ENCODE measurements around the gene SGSH.

SGSH gene

GRCh38 chr17:80173126-80173525, 47.0 kb downstream of the SGSH start:
- Histone ChIP-seq H2AFZ (ENCODE audit: low read length) (no peak overlapping the region), H4K20me1 (ENCODE audit: insufficient read depth, low read length, poor library complexity, severe bottlenecking) (no peaks in the 10 kb centered on the region), H3F3A (ENCODE audit: low read depth) (no peaks in the 10 kb centered on the region), H3K4me3 (ENCODE audit: low read length, poor library complexity, severe bottlenecking) (no peak overlapping the region), H3K9me3 (ENCODE audit: insufficient read depth, low read depth, low read length) (no peaks in the 10 kb centered on the region), H3K4me1 (ENCODE audit: insufficient read depth, low read length, poor library complexity, severe bottlenecking) (no peaks in the 10 kb centered on the region), H3K27me3 (ENCODE audit: insufficient read depth, low read length, poor library complexity, severe bottlenecking) (no peaks in the 10 kb centered on the region), H3K9me2 (replicated peaks; ENCODE audit: low read depth, low read length) (no peaks in the 10 kb centered on the region), H3K4me2 (ENCODE audit: low read depth, low read length, poor library complexity, severe bottlenecking) (no peak overlapping the region), H3K9ac (ENCODE audit: low read depth, low read length, poor library complexity, severe bottlenecking) (no peak overlapping the region), H3K79me2 (ENCODE audit: insufficient read depth, low read length) (no peaks in the 10 kb centered on the region), H3K36me3 (ENCODE audit: insufficient read depth, low read length) (no peaks in the 10 kb centered on the region)
- no peak for TF ChIP-seq EZH2phosphoT487 (IDR thresholded peaks at IDR 0.05; ENCODE audit: borderline replicate concordance)
- TF ChIP-seq CTCF (conservative IDR thresholded peaks at IDR 0.05; ENCODE audit: low read length) = no peak

GRCh38 chr17:80171681-80172080, 48.5 kb downstream of the SGSH start:
- Histone ChIP-seq H3K4me3 (ENCODE audit: low read length, poor library complexity, severe bottlenecking) (no peak overlapping the region), H3K27me3 (ENCODE audit: insufficient read depth, low read length, poor library complexity, severe bottlenecking) (no peaks in the 10 kb centered on the region), H3K9me3 (ENCODE audit: insufficient read depth, low read depth, low read length) (no peaks in the 10 kb centered on the region), H3K9ac (ENCODE audit: low read depth, low read length, poor library complexity, severe bottlenecking) (no peak overlapping the region), H3K4me1 (ENCODE audit: insufficient read depth, low read length, poor library complexity, severe bottlenecking) (no peaks in the 10 kb centered on the region), H2AFZ (ENCODE audit: low read length) (no peak overlapping the region), H3K36me3 (ENCODE audit: insufficient read depth, low read length) (no peaks in the 10 kb centered on the region), H3F3A (ENCODE audit: low read depth) (no peaks in the 10 kb centered on the region), H3K4me2 (ENCODE audit: low read depth, low read length, poor library complexity, severe bottlenecking) (no peak overlapping the region), H4K20me1 (ENCODE audit: insufficient read depth, low read length, poor library complexity, severe bottlenecking) (no peaks in the 10 kb centered on the region), H3K9me2 (replicated peaks; ENCODE audit: low read depth, low read length) (no peaks in the 10 kb centered on the region), H3K79me2 (ENCODE audit: insufficient read depth, low read length) (no peaks in the 10 kb centered on the region)
- TF ChIP-seq CTCF (conservative IDR thresholded peaks at IDR 0.05; ENCODE audit: low read length) = no peak
- TF ChIP-seq EZH2phosphoT487 (IDR thresholded peaks at IDR 0.05; ENCODE audit: borderline replicate concordance) = no peak

GRCh38 chr17:80169784-80170500, 50.2 kb downstream of the SGSH start, which contains the start of gene CARD14:
Gene CARD14, plus strand, starts transcription at chr17:80170030. Its CDS starts 11,409 bp downstream, at chr17:80181439.
- Histone ChIP-seq H3F3A (ENCODE audit: low read depth) (no peaks in the 10 kb centered on the region), H3K9ac (ENCODE audit: low read depth, low read length, poor library complexity, severe bottlenecking) (no peak within 1 kb of the TSS), H3K4me2 (ENCODE audit: low read depth, low read length, poor library complexity, severe bottlenecking) (no peak within 1 kb of the TSS), H2AFZ (ENCODE audit: low read length) (no peak within 1 kb of the TSS), H3K9me3 (ENCODE audit: insufficient read depth, low read depth, low read length) (no peaks in the 10 kb centered on the region), H3K9me2 (replicated peaks; ENCODE audit: low read depth, low read length) (no peaks in the 10 kb centered on the region), H4K20me1 (ENCODE audit: insufficient read depth, low read length, poor library complexity, severe bottlenecking) (no peaks in the 10 kb centered on the region), H3K27me3 (ENCODE audit: insufficient read depth, low read length, poor library complexity, severe bottlenecking) (no peaks in the 10 kb centered on the region), H3K4me3 (ENCODE audit: low read length, poor library complexity, severe bottlenecking) (no peak within 1 kb of the TSS), H3K36me3 (ENCODE audit: insufficient read depth, low read length) (no peaks in the 10 kb centered on the region), H3K79me2 (ENCODE audit: insufficient read depth, low read length) (no peaks in the 10 kb centered on the region), H3K4me1 (ENCODE audit: insufficient read depth, low read length, poor library complexity, severe bottlenecking) (no peaks in the 10 kb centered on the region)
- TF ChIP-seq EZH2phosphoT487 (IDR thresholded peaks at IDR 0.05; ENCODE audit: borderline replicate concordance) (no peak), CTCF (conservative IDR thresholded peaks at IDR 0.05; ENCODE audit: low read length) (no peak)
